K562 (cell line): Measurements from ENCODE around the gene HMGB1. TPM values are rescaled to one million over a fixed set of nuclear protein-coding genes. Genes with fewer than 3 reads are reported as not detected.
A peak's percentile ranks its signal among the peaks of the same experiment; 100 is the strongest.

Experiments
- C11orf30 ChIP-seq: fragments of 450-650 bp; IDR thresholded peaks from 2 replicates; pipeline ENCODE4 v1.6.1; 2016; ENCODE audit warnings: low read depth, mild to moderate bottlenecking
- CAMTA2 ChIP-seq: fragments of 250-450 bp; sonication (Bioruptor Pico); conservative IDR thresholded peaks from 2 replicates; pipeline ENCODE4 v1.5.1; 2022
- CXXC5 ChIP-seq: fragments of 250-450 bp; sonication (Bioruptor Pico); IDR thresholded peaks from 2 replicates; pipeline ENCODE4 v1.8.0; 2022; ENCODE audit warnings: inconsistent platforms, mild to moderate bottlenecking, moderate library complexity
- DPF2 ChIP-seq: fragments of 450-650 bp; IDR thresholded peaks from 2 replicates; pipeline ENCODE4 v1.6.1; 2016
- ELF1 ChIP-seq: fragments of 200-800 bp; sonication (Bioruptor generic); IDR thresholded peaks from 2 replicates; pipeline ENCODE4 v1.6.1; 2016; ENCODE audit warnings: missing genetic modification characterization, missing compliant biosample characterization
- MAFG ChIP-seq: fragments of 450-650 bp; conservative IDR thresholded peaks from 2 replicates; pipeline ENCODE4 v1.6.1; 2016; ENCODE audit warnings: missing genetic modification characterization, missing compliant biosample characterization
- MAFK ChIP-seq: IDR thresholded peaks from 2 replicates; pipeline ENCODE4 v1.6.1; 2011; ENCODE audit warnings: low read length, improper control_type of control experiment
- NFE2 ChIP-seq: IDR thresholded peaks from 2 replicates; pipeline ENCODE4 v1.6.1; 2014; ENCODE audit warnings: antibody characterized with exemption, low read depth
- POLR2G ChIP-seq: fragments of 200-400 bp; formaldehyde crosslinking; IDR thresholded peaks from 2 replicates; pipeline ENCODE4 v1.6.1; 2017; ENCODE audit warnings: low read depth, mild to moderate bottlenecking, antibody characterized with exemption, low read length, moderate library complexity
- PTBP1 ChIP-seq: fragments of 200-400 bp; formaldehyde crosslinking; IDR thresholded peaks from 2 replicates; pipeline ENCODE4 v1.6.1; 2017; ENCODE audit warnings: low read depth, low read length
- RBFOX2 ChIP-seq: fragments of 200-400 bp; formaldehyde crosslinking; IDR thresholded peaks from 2 replicates; pipeline ENCODE4 v1.6.1; 2017; ENCODE audit warnings: low read depth, mild to moderate bottlenecking, low read length, moderate library complexity
- TARDBP ChIP-seq: fragments of 450-650 bp; IDR thresholded peaks from 2 replicates; pipeline ENCODE4 v1.6.1; 2016
- ZBTB34 ChIP-seq: fragments of 250-450 bp; sonication (Bioruptor Pico); IDR thresholded peaks from 2 replicates; pipeline ENCODE4 v1.8.0; 2021; ENCODE audit warnings: mild to moderate bottlenecking, moderate library complexity
- ZFP1 ChIP-seq: fragments of 450-650 bp; formaldehyde crosslinking; IDR thresholded peaks from 2 replicates; pipeline ENCODE4 v1.4.0; 2020; ENCODE audit warnings: mild to moderate bottlenecking, mixed read lengths
- ZNF507 ChIP-seq: conservative IDR thresholded peaks from 2 replicates; pipeline ENCODE4 v1.6.1; 2017; ENCODE audit warnings: missing genetic modification characterization, missing compliant biosample characterization
- polyA plus RNA-seq, 8 experiments: library from polyadenylated mRNA; depleted of rRNA in 4 of 8; stranded (reverse) in 5 of 8; unstranded in 3 of 8; fragments of >200 nt; fragmentation: Nextera tagmentation in 2 of 8; fragmentation: Illumina TruSeq in 1 of 8; extraction: Ambion mirVana in 2 of 8; extraction: Trizol in 1 of 8; gene quantifications; 2 replicates each; pipeline versions ENCODE4 v1.2.1 to v1.2.3, GENCODE V29; 2011 to 2014; ENCODE audit warnings: inconsistent platforms in 1 of 8, missing spikeins in 1 of 8
- total RNA-seq, 7 experiments: library from RNA; depleted of rRNA in 6 of 7; stranded (reverse); fragments of >200 nt in 6 of 7; fragmentation: Illumina TruSeq in 2 of 7; extraction: Trizol in 2 of 7; gene quantifications; 2 replicates each; pipeline versions ENCODE4 v1.2.1 to v1.2.3, GENCODE V29; 2011 to 2021; ENCODE audit warnings: low replicate concordance in 1 of 7

The HMGB1 gene
- total and polyA plus RNA-seq, 9 of the 15 experiments (the other 6 are each of a cell fraction or from before 2014, with no cell fraction given) = 442 to 1,896 (median 933) TPM

GRCh38 chr13:30422054-30422839, 43.5 kb downstream of the HMGB1 start, which contains the start of gene UBE2L5 (continued):
- TF ChIP-seq POLR2G (peak; percentile 79), PTBP1 (no peak), TARDBP (no peak), NFE2 (peak; percentile 45), RBFOX2 (peak; percentile 63), ZFP1 (CRISPR knock-in tag) (no peak), ZNF507 (tag) (no peak), ZBTB34 (CRISPR knock-in tag) (no peak), C11orf30 (peak; percentile 63), MAFK (0 out of 2 replicates have a peak, but pooled peaks have one; percentile 16), CXXC5 (CRISPR knock-in tag) (0 out of 2 replicates have a peak, but pooled peaks have one; percentile 24), MAFG (peak; percentile 75), CAMTA2 (no peak), DPF2 (peak; percentile 21; the same call in 1 of the 2 replicates), ELF1 (tag) (peak; percentile 37; the same call in 1 of the 2 replicates)
